Activated CD4-positive, CD25-positive, alpha-beta regulatory T cell (primary cell): Measurements from ENCODE around the gene USP20.
"Not testable (repeated sequence)": the region's sequence is repeated elsewhere in the genome, so short reads cannot be mapped to it uniquely, and the experiment has no call there.

ENCODE experiments used
- DNase-seq, 4 experiments: peaks; one replicate each; lab custom pipeline; 2025; lab: John Stamatoyannopoulos, UW

Gene USP20

DNA sequence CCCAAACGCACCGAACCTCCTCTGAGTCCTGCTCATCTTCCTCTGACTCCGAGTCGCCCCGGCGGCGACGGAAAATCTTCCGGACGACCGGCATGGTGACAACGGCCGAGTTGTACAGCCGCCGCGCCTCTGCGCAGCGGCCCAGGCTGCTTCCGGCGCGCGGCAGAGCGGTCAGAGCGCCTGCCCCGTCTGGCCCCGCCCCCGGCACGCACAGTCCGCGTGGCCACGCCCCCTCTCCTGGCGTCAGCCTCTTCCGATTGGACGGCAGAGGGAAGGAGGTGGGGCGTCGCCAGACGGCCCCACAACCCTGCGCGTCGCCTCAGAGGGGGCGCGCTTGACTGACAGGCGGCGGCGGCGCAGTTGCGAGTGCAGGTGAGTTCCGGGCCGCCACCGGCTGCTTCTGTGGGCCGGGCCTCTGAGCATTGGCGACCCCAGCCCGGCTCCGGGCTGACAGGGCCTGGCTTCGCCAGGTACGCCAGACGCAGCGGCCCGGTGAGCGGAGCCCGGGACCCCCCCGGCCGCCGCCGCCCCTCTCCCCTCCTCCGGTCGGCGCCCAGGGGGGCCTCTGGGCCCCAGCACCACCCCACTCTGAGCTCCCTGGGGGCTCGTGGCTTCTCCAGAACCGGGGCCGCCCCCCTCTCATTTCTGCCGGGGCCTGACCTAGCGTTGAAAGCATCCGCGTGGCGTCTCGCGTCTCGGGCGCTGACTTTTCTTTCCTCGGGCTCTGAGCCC, at the start of gene USP20, which contains the start of gene C9orf78:
Gene USP20 (plus strand): TSS at position 331 of the 732 bp plus-strand sequence. CDS start 17,098 bp downstream, outside the sequence.
Gene C9orf78 (minus strand): TSS at position 148 of the 732 bp plus-strand sequence. CDS start 54 bp downstream, at position 94.
- DNase-seq: peak; percentile 90 to 97 (median 94)

DNA sequence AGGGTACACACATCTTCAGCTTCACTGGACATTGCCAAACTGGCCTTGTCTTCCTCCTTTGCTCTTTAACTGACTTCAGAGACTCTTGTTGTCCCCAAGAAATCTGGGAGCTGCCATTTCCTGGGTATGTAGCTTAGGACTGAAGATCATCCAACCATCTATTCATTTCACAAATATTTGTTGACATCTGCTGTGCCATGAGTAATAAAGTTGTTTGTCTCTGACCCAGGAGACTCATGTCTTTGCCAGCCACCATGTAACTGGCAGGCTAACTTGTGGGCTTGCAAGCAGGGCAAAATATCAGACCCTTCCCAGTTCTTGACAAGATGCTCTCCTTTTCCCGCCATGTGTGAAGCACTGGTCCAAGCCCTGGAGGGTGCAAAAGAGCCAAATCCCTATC, 49.4 kb upstream of the USP20 start:
- DNase-seq: no peak

GRCh38 chr9:129786481-129786880, 48.8 kb upstream of the USP20 start:
- DNase-seq: no peak

DNA sequence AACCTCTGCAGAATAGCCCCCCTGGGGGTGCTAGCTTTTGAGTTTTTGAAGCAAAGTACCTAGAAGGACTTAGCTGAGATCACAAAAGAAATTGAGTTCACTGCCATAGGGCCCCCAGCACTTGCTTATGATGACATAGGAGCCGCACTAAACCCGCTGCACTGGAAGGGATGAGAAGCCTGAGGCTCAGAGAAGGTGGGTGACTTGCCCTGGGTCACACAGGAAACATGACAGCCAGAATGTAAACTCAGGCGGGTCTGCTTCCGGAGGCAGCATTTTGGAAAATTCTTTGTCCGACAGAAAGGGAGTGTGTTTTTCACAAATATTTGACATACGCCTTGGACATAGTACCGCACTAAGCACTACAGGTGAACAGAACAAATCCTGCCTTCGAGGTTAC, 40.7 kb upstream of the USP20 start:
- DNase-seq: no peak

DNA sequence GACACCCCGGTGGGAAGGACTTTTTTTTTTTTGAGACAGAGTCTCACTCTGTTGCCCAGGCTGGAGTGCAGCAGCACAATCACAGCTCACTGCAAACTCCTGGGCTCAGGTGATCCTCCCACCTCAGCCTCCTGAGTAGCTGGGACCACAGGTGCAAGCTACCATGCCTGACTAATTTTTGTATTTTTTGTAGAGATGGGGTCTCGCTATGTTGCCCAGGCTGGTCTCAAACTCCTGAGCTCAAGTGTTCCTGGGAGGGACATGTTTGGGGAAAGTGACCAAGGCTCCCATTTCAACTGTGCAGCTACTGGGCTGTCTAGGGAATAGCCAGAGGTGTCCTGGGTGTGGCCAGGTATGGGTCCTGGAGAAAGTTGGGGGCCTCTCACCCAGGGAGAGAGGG, 39.2 kb upstream of the USP20 start:
- not testable (repeated sequence) for DNase-seq

- DNase-seq: no peak
These were observed 36.3 kb upstream of the USP20 start for GRCh38 chr9:129798973-129799372.

GRCh38 chr9:129801504-129801903, 33.8 kb upstream of the USP20 start:
- DNase-seq: no peak

- DNase-seq: peak; percentile 87 to 91 (median 89)
These were observed 32.2 kb upstream of the USP20 start, which contains the start of gene TOR1B for GRCh38 chr9:129802833-129803675. Gene TOR1B, plus strand, starts transcription at chr9:129803184. Its CDS starts 29 bp downstream, at chr9:129803213.

- no peak for DNase-seq
These were observed 31.6 kb upstream of the USP20 start for GRCh38 chr9:129803676-129804060.

DNA sequence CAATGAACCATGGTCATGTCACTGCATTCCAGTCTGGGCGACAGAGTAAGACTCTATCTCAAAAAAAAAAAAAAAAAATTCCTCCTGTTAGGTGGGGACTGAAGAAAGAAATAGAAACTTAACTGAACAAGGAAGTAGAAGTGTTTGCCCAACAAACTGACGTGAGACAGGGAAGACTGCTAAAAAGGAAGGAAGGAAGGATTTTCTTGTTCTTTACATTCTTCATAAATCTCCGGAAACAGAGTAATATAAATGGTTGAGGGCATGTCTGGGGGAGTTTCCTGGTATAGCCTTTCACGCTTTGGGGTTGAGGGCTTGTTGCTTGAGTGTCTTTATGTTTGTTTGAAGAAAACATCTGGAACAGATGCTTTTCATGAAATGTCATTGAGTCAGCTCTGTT, 29.2 kb upstream of the USP20 start:
- DNase-seq: no peak

DNA sequence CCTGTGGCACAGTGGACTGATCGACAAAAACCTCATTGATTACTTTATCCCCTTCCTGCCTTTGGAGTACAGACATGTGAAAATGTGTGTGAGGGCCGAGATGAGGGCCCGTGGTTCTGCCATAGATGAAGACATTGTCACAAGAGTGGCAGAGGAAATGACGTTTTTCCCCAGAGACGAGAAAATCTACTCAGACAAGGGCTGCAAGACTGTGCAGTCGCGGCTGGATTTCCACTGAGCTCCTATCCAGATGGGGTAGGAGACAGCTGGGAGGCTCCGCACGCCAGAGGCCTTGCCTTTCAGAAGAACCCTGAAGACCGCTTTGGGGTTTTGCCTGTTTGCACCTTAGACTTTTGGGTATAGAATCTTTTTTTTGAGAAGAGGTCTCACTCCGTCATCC, 25.9 kb upstream of the USP20 start:
- no peak for DNase-seq

- no peak for DNase-seq
These were observed 25.1 kb upstream of the USP20 start for GRCh38 chr9:129810116-129810515.

GRCh38 chr9:129810788-129811187, 24.5 kb upstream of the USP20 start:
- no peak for DNase-seq

DNA sequence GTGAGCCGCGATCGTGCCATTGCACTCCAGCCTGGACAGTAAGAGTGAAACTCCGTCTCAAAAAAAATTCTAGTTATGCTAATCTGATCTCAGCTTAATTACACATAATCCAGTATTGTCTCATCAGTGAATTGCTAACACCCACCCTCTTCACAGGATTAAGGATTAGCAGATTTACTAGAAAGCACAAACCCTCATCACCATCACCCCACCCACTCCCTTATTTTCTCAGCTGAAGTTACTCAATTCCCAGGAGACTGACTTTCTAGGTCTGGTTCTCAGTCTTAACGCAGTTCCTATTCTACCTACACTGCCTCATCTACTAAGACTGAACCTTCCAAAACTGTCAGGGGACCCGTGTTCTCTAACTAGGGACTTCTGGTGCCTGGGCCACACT, 23.3 kb upstream of the USP20 start:
- DNase-seq: no peak

GRCh38 chr9:129812385-129812784, 22.9 kb upstream of the USP20 start:
- no peak for DNase-seq

- no peak for DNase-seq
These were observed 21.6 kb upstream of the USP20 start for GRCh38 chr9:129813661-129814060.

GRCh38 chr9:129814432-129815223, 20.6 kb upstream of the USP20 start:
- DNase-seq: no peak

DNA sequence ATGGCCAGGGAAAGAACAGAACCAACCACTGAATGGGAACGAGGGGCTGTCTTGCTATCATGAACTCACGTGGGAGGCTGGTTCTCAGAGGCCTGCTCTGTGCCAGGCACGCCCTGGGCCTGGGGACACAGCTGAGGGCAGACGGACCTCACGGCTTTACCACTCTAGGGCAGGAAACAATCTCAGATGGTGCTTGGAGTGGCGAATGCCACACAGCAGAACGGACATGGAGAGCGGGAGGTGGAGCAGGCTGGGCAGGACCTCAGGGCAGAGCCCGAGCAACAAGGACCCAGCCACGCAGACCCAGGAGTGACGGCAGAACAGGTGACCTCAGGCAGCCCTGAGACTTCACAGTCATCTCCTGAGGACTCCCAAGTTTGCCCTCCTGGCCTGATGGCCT, 20.0 kb upstream of the USP20 start:
- no peak for DNase-seq

GRCh38 chr9:129816501-129817435, 18.5 kb upstream of the USP20 start:
- DNase-seq: no peak

DNA sequence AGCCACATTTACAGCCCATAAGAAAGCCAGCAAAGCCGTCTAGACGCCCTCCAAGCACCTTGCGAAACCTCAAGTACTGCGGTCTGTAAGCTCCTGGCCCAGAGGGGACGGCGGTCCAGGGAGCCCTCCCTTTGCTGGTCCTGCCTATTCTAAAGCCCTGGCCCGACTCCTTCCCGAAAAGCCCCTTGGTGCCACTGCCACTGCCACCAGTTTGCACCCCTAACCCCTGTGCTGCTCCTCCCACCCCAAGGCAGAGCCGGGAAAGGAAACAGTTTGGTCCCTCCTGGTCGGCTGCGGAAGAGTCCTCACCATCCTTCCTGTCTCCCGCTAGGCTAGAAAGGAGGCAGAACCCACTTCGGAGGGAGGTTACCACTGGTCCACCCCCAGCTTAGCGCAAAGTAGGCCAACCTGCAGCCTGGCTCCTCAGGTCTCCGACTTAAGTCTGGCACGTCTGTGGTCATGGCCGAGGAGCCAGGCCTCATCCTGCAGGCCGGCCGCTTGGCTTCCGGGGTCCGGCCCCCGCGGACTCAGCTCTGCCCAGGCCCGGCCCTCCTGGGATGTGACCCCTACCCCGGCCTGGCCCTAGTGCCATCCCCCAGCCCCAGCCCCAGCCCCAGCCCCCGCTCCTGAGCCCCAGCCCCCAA, 12.2 kb upstream of the USP20 start:
- no peak for DNase-seq

GRCh38 chr9:129823542-129823934, 11.7 kb upstream of the USP20 start:
- DNase-seq: no peak
